Astrocyte of the cerebellum (primary cell): Measurements from ENCODE around the gene MPP7.

Source experiments
- DNase-seq: peaks from one replicate; pipeline ENCODE4 v3.0.0-alpha.2; 2011; ENCODE audit warnings: low read depth
- H3K4me3 ChIP-seq: 2 replicates; pipeline ENCODE4 v1.5.1; 2011; ENCODE audit warnings: mild to moderate bottlenecking, low read depth, low read length, moderate library complexity
- CTCF ChIP-seq: IDR thresholded peaks from 2 replicates; pipeline ENCODE4 v1.5.1; 2012; ENCODE audit warnings: low read length, low read depth, moderate library complexity, mild to moderate bottlenecking; ENCODE audit errors: missing control alignments
- in situ Hi-C: cut with HindIII; loops from 2 replicates; pipeline ENCODE4 v1.10.0; 2017; ENCODE audit warnings: low sequenced_read_pairs

Gene MPP7

GRCh38 chr10:28300027-28300426, 2.8 kb downstream of the MPP7 start:
- DNase-seq = no peak
- H3K4me3 ChIP-seq = no peak overlapping the region
- no peak for TF ChIP-seq CTCF
- in situ Hi-C loops = no loop called here

GRCh38 chr10:28298951-28299350, 3.9 kb downstream of the MPP7 start:
- DNase-seq = no peak
- TF ChIP-seq CTCF = no peak
- in situ Hi-C loops = no loop called here
- H3K4me3 ChIP-seq = no peak overlapping the region

GRCh38 chr10:28296023-28296422, 6.8 kb downstream of the MPP7 start:
- in situ Hi-C loops = no loop called here
- TF ChIP-seq CTCF = no peak
- no peak overlapping the region for H3K4me3 ChIP-seq
- no peak for DNase-seq

- in situ Hi-C loops = no loop called here
- H3K4me3 ChIP-seq = no peak overlapping the region
- TF ChIP-seq CTCF = no peak
- no peak for DNase-seq
Measured at GRCh38 chr10:28295336-28295735, 7.5 kb downstream of the MPP7 start.

GRCh38 chr10:28294809-28295208, 8.1 kb downstream of the MPP7 start:
- no peak for TF ChIP-seq CTCF
- in situ Hi-C loops = no loop called here
- no peak overlapping the region for H3K4me3 ChIP-seq
- DNase-seq = no peak

GRCh38 chr10:28294169-28294532, 8.7 kb downstream of the MPP7 start:
- no peak overlapping the region for H3K4me3 ChIP-seq
- DNase-seq = no peak
- in situ Hi-C loops = no loop called here
- TF ChIP-seq CTCF = no peak
